Smooth muscle cell (in vitro differentiated cells): ENCODE measurements around the gene KATNAL1. TPM values are rescaled to one million over a fixed set of nuclear protein-coding genes. Genes with fewer than 3 reads are reported as not detected.
"Not testable (repeated sequence)": the region's sequence is repeated elsewhere in the genome, so short reads cannot be mapped to it uniquely, and the experiment has no call there.

Experiments used
- DNase-seq: peaks from one replicate; lab custom pipeline; 2025; ENCODE audit not compliant: unreplicated experiment; lab: John Stamatoyannopoulos, UW
- H2AFZ ChIP-seq: fragments of 200-600 bp; sonication (generic); 2 replicates; pipeline ENCODE4 v1.6.0; 2016; ENCODE audit warnings: antibody characterized with exemption, low read depth, mild to moderate bottlenecking
- H3F3A ChIP-seq: fragments of 200-600 bp; sonication (generic); 2 replicates; pipeline ENCODE4 v1.6.0; 2017; ENCODE audit warnings: antibody characterized with exemption, low read depth
- H3K27ac ChIP-seq: fragments of 200-600 bp; sonication (generic); 2 replicates; pipeline ENCODE4 v1.5.1; 2016; ENCODE audit warnings: low read depth, mild to moderate bottlenecking
- H3K27me3 ChIP-seq: fragments of 200-600 bp; sonication (generic); 2 replicates; pipeline ENCODE4 v1.6.1; 2016; ENCODE audit warnings: low read depth, mild to moderate bottlenecking
- H3K36me3 ChIP-seq: fragments of 200-600 bp; sonication (generic); 2 replicates; pipeline ENCODE4 v1.5.1; 2016; ENCODE audit warnings: low read depth
- H3K4me1 ChIP-seq: fragments of 200-600 bp; sonication (generic); 2 replicates; pipeline ENCODE4 v1.5.1; 2016; ENCODE audit warnings: low read depth
- H3K4me2 ChIP-seq: fragments of 200-600 bp; sonication (generic); 2 replicates; pipeline ENCODE4 v1.6.0; 2016; ENCODE audit warnings: mild to moderate bottlenecking
- H3K4me3 ChIP-seq: fragments of 200-600 bp; sonication (generic); 2 replicates; pipeline ENCODE4 v1.5.1; 2016; ENCODE audit warnings: mild to moderate bottlenecking
- H3K79me2 ChIP-seq: fragments of 200-600 bp; sonication (generic); 2 replicates; pipeline ENCODE4 v1.6.0; 2016; ENCODE audit warnings: low read depth, mild to moderate bottlenecking
- H3K9ac ChIP-seq: fragments of 200-600 bp; sonication (generic); 2 replicates; pipeline ENCODE4 v1.6.0; 2016; ENCODE audit warnings: low read depth
- H3K9me3 ChIP-seq: fragments of 200-600 bp; sonication (generic); replicated peaks from 2 replicates; pipeline ENCODE4 v1.5.1; 2016; ENCODE audit warnings: low read depth
- H4K20me1 ChIP-seq: fragments of 200-600 bp; sonication (generic); 2 replicates; pipeline ENCODE4 v1.6.0; 2016; ENCODE audit warnings: low read depth
- WGBS: methylation state at CpG from one replicate; pipeline ENCODE4 v1.1.7; 2016; ENCODE audit warnings: low lambda C conversion rate; 5-methylcytosine and 5-hydroxymethylcytosine counted together
- polyA plus RNA-seq: library from polyadenylated mRNA; unstranded; fragments of >200 nt; fragmentation: Nextera tagmentation; extraction: Ambion mirVana; gene quantifications from 2 replicates; pipeline ENCODE4 v1.2.1, GENCODE V29; 2016
- total RNA-seq: library from RNA; depleted of rRNA; stranded (reverse); fragments of >200 nt; gene quantifications from 2 replicates; pipeline ENCODE4 v1.2.3, GENCODE V29; 2014
- TF ChIP-seq, protein P1 (sequence below): fragments of 200-600 bp; sonication (generic); IDR thresholded peaks from 2 replicates; pipeline ENCODE4 v1.5.1; 2017; ENCODE audit warnings: borderline replicate concordance, mild to moderate bottlenecking, antibody characterized with exemption; ENCODE audit not compliant: insufficient read depth, poor library complexity, severe bottlenecking

KATNAL1 gene
- total and polyA plus RNA-seq, 2 experiments from 2014 or later: 12.4 to 35.1 TPM

DNA sequence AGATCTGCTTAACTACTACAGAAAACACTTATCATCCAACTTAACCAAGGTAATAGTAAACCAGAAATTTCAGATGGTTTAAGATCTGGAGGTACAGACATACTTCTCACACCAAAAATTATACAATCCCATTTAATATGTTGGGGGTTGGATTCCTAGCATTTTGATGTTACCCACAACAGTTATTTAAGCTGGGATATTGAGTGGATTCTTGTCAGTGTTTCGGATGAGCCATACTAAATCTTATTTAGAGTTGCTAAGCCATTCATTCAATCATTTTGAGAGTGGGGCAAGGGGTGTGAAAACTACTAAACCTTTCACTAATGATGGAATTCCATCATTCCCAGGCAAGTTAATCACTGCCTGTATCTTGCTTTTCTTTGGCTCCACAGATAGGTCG lies 40.6 kb downstream of the KATNAL1 start:
- Histone ChIP-seq H3K79me2 (peaks cover 10% of the 10 kb centered on the region), H4K20me1 (peaks cover 21% of the 10 kb centered on the region), H3K4me2 (no peak overlapping the region), H3K4me1 (no peaks in the 10 kb centered on the region), H3K27me3 (no peaks in the 10 kb centered on the region), H3K27ac (no peak overlapping the region), H3K36me3 (no peaks in the 10 kb centered on the region), H3K9me3 (no peaks in the 10 kb centered on the region), H2AFZ (no peak overlapping the region), H3F3A (peaks cover 4% of the 10 kb centered on the region), H3K9ac (no peak overlapping the region), H3K4me3 (no peak overlapping the region)
- WGBS: 79% methylated on average over 2 of the region's 2 CpGs
- no peak for DNase-seq
- TF ChIP-seq, protein P1, sequence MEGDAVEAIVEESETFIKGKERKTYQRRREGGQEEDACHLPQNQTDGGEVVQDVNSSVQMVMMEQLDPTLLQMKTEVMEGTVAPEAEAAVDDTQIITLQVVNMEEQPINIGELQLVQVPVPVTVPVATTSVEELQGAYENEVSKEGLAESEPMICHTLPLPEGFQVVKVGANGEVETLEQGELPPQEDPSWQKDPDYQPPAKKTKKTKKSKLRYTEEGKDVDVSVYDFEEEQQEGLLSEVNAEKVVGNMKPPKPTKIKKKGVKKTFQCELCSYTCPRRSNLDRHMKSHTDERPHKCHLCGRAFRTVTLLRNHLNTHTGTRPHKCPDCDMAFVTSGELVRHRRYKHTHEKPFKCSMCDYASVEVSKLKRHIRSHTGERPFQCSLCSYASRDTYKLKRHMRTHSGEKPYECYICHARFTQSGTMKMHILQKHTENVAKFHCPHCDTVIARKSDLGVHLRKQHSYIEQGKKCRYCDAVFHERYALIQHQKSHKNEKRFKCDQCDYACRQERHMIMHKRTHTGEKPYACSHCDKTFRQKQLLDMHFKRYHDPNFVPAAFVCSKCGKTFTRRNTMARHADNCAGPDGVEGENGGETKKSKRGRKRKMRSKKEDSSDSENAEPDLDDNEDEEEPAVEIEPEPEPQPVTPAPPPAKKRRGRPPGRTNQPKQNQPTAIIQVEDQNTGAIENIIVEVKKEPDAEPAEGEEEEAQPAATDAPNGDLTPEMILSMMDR: no peak

DNA sequence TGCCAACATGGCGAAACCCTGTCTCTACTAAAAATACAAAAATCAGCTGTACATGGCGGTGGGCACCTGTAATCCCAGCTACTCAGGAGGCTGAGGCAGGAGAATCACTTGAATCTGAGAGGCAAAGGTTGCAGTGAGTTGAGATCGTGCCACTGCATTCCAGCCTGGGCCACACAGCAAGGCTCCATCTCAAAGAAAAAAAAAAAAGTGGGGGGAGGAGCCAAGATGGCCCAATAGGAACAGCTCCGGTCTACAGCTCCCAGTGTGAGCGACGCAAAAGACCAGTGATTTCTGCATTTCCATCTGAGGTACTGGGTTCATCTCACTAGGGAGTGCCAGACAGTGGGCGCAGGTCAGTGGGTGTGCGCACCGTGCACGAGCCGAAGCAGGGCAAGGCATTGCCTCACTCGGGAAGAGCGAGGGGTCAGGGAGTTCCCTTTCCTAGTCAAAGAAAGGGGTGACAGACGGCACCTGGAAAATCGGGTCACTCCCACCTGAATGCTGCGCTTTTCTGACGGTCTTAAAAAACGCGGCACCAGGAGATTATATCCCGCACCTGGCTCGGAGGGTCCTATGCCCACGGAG lies 48.1 kb downstream of the KATNAL1 start:
- not testable (repeated sequence) for H2AFZ ChIP-seq, DNase-seq, H3K36me3 ChIP-seq, H3K4me2 ChIP-seq, H3K27ac ChIP-seq, H3K27me3 ChIP-seq, H3K9me3 ChIP-seq, H3K4me3 ChIP-seq, H3K9ac ChIP-seq
- peaks cover 22% of the 10 kb centered on the region for H3K4me1 ChIP-seq
- H4K20me1 ChIP-seq: peaks cover 19% of the 10 kb centered on the region
- peaks cover 14% of the 10 kb centered on the region for H3F3A ChIP-seq
- peaks cover 15% of the 10 kb centered on the region for H3K79me2 ChIP-seq
- WGBS: 95% methylated on average over 22 of the region's 22 CpGs

DNA sequence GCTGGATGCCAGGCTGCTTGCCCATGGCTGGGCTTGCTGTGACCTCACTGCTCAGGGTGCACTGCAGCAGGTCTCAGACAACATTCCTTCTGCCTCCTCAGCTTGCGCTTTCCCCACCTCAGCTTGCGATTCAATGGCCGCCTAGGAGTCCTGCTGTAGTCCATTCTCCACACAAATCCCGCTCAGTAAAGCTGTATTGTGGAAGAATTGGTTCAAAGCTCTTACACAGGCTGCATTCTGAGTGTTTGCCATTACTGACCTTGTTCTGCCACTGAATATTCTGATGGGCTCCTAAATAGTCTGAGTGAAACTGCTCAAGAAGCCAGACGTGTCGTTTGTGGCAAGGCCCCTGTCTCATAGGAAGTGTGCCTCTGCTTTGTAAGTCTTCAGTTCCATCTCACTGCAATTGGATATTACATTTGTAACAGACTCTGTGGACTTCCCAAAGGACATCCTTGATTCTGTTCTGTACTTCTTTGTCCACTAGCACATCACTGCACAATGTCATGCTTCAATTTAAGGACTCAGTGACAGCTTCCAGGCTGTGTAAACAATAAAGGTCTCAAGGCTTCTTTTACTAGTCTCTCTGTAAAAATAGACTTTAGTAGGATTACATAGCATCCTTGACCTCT lies 49.8 kb downstream of the KATNAL1 start:
- H2AFZ ChIP-seq: no peak overlapping the region
- WGBS: 40% methylated on average over 6 of the region's 6 CpGs
- H3K4me3 ChIP-seq: no peak overlapping the region
- TF ChIP-seq, protein P1: no peak
- no peaks in the 10 kb centered on the region for H3K9me3 ChIP-seq
- H3K36me3 ChIP-seq: peaks cover 7% of the 10 kb centered on the region
- DNase-seq: no peak
- no peak overlapping the region for H3K9ac ChIP-seq
- peaks cover 17% of the 10 kb centered on the region for H3F3A ChIP-seq
- peaks cover 22% of the 10 kb centered on the region for H3K4me1 ChIP-seq
- H3K27ac ChIP-seq: peak overlapping the region; percentile 65
- peaks cover 19% of the 10 kb centered on the region for H4K20me1 ChIP-seq
- H3K27me3 ChIP-seq: no peaks in the 10 kb centered on the region
- H3K4me2 ChIP-seq: peak overlapping the region; percentile 57
- peaks cover 15% of the 10 kb centered on the region for H3K79me2 ChIP-seq

DNA sequence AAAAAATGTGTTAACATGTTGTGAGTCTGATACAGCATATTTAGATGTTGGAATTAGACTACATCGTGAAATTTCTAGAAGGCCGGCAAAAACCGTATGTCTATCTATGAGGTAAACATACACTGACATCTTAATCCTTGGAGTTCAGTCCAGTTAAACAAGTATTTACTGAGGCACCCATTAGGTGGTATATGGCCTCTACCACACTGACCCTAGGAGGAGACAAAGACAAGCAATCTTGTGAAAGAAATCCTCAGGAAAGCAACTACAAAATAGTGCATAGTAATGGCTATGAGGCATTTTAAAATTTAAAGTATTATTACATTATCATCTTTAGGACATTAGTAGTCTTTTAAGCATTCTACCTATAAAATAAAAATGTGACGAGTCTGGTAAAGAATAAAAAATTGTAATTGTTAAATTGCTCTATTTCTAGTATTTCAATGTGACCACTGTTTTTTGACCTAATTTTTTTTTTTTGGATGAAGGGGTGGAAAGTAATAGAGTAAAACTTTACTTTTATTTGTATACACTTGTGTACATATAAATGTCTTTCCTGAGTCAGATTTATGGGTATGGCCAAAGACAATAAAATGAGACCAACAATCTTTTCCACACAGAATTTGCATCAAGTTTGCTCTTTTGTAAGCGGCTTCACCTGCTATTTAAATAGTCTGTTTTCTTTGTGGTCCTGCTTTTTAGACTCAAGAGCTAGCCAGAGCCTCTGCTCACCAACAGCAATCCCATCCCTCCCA lies 50.5 kb downstream of the KATNAL1 start:
- peak overlapping the region; percentile 65 for H3K27ac ChIP-seq
- no peak overlapping the region for H3K9ac ChIP-seq
- no peak overlapping the region for H3K4me3 ChIP-seq
- TF ChIP-seq, protein P1: no peak
- H3K4me1 ChIP-seq: peaks cover 22% of the 10 kb centered on the region
- no peaks in the 10 kb centered on the region for H3K27me3 ChIP-seq
- 71% methylated on average over 5 of the region's 5 CpGs for WGBS
- H3K4me2 ChIP-seq: no peak overlapping the region
- H3F3A ChIP-seq: peaks cover 17% of the 10 kb centered on the region
- peaks cover 7% of the 10 kb centered on the region for H3K36me3 ChIP-seq
- no peaks in the 10 kb centered on the region for H3K9me3 ChIP-seq
- DNase-seq: no peak
- no peak overlapping the region for H2AFZ ChIP-seq
- H3K79me2 ChIP-seq: peaks cover 15% of the 10 kb centered on the region
- peaks cover 19% of the 10 kb centered on the region for H4K20me1 ChIP-seq
